Pancreas (tissue), 10 donors: Measurements from ENCODE around the gene COL9A2. TPM values are rescaled to one million over a fixed set of nuclear protein-coding genes. Genes with fewer than 3 reads are reported as not detected.

ENCODE experiments used
- ATAC-seq, 4 donors: fragments of 200-7000 bp; cut with Tn5 transposase; one replicate each; pipeline versions ENCODE4 v1.8.0 to v1.9.1; 2020; ENCODE audit warnings: mild to moderate bottlenecking in 4 of 4, moderate library complexity in 4 of 4
- DNase-seq, 6 donors: peaks; one replicate each; pipeline ENCODE4 v3.0.0-alpha.2; 2020
- FAIRE-seq: peaks from 2 replicates; lab custom pipeline; 2012; peaks lifted over from hg19 to GRCh38; lab: Jason Lieb, UNC
- H3K27ac ChIP-seq, 4 donors: fragments of 200-600 bp; sonication (generic); 1 replicate in 3 of 4; 2 replicates in 1 of 4; pipeline versions ENCODE4 v1.5.0 to v1.8.0; 2020
- H3K27me3 ChIP-seq, 4 donors: fragments of 200-600 bp; one replicate each; pipeline ENCODE4 v1.8.0; 2021
- H3K36me3 ChIP-seq, 3 donors: fragments of 200-600 bp; sonication (generic) in 1 of 3; one replicate each; pipeline versions ENCODE4 v1.5.0 to v1.8.0; 2020 to 2021
- H3K4me1 ChIP-seq, 3 donors: fragments of 200-600 bp; one replicate each; pipeline ENCODE4 v1.8.0; 2021
- H3K4me3 ChIP-seq, 4 donors: fragments of 200-600 bp; sonication (generic) in 2 of 4; one replicate each; pipeline versions ENCODE4 v1.5.0 to v1.8.0; 2020 to 2021
- H3K9me3 ChIP-seq, 4 donors: fragments of 200-600 bp; one replicate each; pipeline ENCODE4 v1.8.0; 2021
- WGBS, 2 donors: extraction: QIAGEN DNeasy Blood & Tissue Kit; methylation state at CpG; one replicate each; pipeline ENCODE4 v1.1.7; 2013; 5-methylcytosine and 5-hydroxymethylcytosine counted together
- intact Hi-C, 3 donors: fragments of 100-400 bp; cut with DNase I; formaldehyde crosslinking; loops; one replicate each; pipeline versions ENCODE4 v1.11.1 to v1.14.2; 2022
- polyA plus RNA-seq, 2 donors: library from polyadenylated mRNA; stranded (reverse); fragments of 200-250 nt; gene quantifications; one replicate each; pipeline ENCODE4 v1.2.3, GENCODE V29; 2013
- total RNA-seq, 6 donors: library from RNA; stranded (reverse); fragmentation: NEBNext Ultra II Directional in 4 of 6; extraction: Animal tissue kit (Norgen Biotek cat#: 25700) in 4 of 6; gene quantifications; one replicate each; pipeline versions ENCODE4 v1.2.1 to v1.2.4, GENCODE V29; 2021 to 2023
- TF ChIP-seq, protein P1 (sequence below), 4 donors: fragments of 200-600 bp; sonication (generic) in 3 of 4; IDR thresholded peaks; one replicate each; pipeline versions ENCODE4 v1.5.0 to v1.8.0; 2021; ENCODE audit warnings: antibody characterized with exemption in 4 of 4
- donor health status: healthy with polysubstance abuse.
- donor health status: DM: no; HTN: no; CAD: no; lungs with moderate emphysema.
- donor health status: DM: no; HTN: no; CAD: no.
- donor health status: control.
- donor health status: control.
- donor health status: Bipolar disorder and iron deficiency.
- donor health status: DM: yes; HTN: yes; CAD: no.
- donor health status: DM: no; HTN: no; CAD: no.
- donor health status: DM: no; HTN: no; CAD: no.
- donor health status: DM: yes; HTN: yes; CAD: no.

Gene COL9A2
- total and polyA plus RNA-seq, 8 donors, result 0.55 to 10.9 (median 2.1) TPM

DNA sequence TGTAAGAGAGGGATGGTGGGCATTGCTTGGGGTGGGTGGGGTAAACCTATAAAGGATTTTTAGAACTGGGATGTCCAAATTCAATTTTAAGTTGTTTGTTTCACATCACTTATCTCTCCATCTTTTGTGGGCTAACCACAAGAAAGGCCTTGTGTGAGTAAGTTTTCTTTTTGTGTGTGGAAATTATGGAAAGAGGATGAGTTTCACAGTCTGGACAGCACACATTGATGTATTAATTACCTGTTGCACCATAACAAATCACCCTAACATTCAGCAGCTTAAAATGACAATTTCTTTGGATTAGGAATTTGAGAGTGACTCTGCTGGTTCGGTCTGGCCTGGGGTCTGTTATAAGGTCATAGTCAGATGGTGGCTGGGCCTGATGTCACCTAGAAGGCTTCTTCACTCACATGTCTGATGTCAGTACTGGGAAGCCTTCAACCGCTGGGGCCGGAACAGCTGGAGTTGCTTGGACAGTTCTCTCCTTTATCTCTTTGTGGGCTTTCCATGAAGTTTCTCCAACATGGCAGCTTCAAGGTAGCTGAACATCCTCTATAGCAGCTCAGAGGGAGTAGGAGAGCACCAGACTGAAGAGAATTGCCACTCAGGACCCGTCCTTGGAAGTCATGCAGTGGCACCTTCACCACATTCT is 2.0 kb upstream of the COL9A2 start:
- FAIRE-seq (no peak), ATAC-seq (no peak), DNase-seq (no peak)
- intact Hi-C loops, result loop anchor here in 1 of 3 donors (10.0 kb wide), 1 partner anchor 84 kb away; no protein-coding TSS in a partner anchor
- Histone ChIP-seq H3K4me3 (no peak overlapping the region), H3K9me3 (no peaks in the 10 kb centered on the region), H3K4me1 (no peaks in the 10 kb centered on the region), H3K27me3 (peaks cover 0 to 10% (median 0%) of the 10 kb centered on the region in 4 donors), H3K27ac (no peak overlapping the region), H3K36me3 (no peaks in the 10 kb centered on the region)
- TF ChIP-seq, protein P1, sequence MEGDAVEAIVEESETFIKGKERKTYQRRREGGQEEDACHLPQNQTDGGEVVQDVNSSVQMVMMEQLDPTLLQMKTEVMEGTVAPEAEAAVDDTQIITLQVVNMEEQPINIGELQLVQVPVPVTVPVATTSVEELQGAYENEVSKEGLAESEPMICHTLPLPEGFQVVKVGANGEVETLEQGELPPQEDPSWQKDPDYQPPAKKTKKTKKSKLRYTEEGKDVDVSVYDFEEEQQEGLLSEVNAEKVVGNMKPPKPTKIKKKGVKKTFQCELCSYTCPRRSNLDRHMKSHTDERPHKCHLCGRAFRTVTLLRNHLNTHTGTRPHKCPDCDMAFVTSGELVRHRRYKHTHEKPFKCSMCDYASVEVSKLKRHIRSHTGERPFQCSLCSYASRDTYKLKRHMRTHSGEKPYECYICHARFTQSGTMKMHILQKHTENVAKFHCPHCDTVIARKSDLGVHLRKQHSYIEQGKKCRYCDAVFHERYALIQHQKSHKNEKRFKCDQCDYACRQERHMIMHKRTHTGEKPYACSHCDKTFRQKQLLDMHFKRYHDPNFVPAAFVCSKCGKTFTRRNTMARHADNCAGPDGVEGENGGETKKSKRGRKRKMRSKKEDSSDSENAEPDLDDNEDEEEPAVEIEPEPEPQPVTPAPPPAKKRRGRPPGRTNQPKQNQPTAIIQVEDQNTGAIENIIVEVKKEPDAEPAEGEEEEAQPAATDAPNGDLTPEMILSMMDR (IDR thresholded peaks at IDR 0.05), result no peak
- 87 to 94% methylated on average over 4 of the region's 4 CpGs for WGBS, 2 donors

DNA sequence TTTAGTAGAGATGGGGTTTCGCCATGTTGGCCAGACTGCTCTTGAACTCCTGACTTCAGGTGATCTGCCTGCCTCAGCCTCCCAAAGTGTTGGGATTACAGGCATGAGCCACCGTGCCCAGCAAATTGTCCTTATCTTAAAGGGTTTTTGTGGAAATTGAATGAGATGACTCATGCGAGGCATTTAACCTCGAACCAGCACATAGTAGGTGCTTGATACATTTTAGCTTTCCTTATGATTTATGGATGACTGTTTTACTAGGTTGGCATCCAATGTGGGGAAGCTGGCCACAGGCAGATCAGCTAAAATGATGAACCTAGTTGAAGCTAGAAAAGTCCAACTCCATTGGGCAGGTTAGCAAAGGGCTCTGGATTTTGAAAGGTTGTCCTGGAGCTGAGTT is 1.4 kb upstream of the COL9A2 start:
- H3K27me3 ChIP-seq, result peaks cover 0 to 10% (median 0%) of the 10 kb centered on the region in 4 donors
- no peak for FAIRE-seq
- no peaks in the 10 kb centered on the region for H3K36me3 ChIP-seq
- H3K4me3 ChIP-seq, result no peak overlapping the region
- no peaks in the 10 kb centered on the region for H3K9me3 ChIP-seq
- 84 to 88% methylated on average over 4 of the region's 4 CpGs for WGBS, 2 donors
- TF ChIP-seq, protein P1 (IDR thresholded peaks at IDR 0.05), result no peak
- intact Hi-C loops, result loop anchor here in 1 of 3 donors (10.0 kb wide), 1 partner anchor 84 kb away; no protein-coding TSS in a partner anchor
- H3K4me1 ChIP-seq, result no peaks in the 10 kb centered on the region
- H3K27ac ChIP-seq, result no peak overlapping the region
- ATAC-seq, result no peak
- DNase-seq, result no peak

DNA sequence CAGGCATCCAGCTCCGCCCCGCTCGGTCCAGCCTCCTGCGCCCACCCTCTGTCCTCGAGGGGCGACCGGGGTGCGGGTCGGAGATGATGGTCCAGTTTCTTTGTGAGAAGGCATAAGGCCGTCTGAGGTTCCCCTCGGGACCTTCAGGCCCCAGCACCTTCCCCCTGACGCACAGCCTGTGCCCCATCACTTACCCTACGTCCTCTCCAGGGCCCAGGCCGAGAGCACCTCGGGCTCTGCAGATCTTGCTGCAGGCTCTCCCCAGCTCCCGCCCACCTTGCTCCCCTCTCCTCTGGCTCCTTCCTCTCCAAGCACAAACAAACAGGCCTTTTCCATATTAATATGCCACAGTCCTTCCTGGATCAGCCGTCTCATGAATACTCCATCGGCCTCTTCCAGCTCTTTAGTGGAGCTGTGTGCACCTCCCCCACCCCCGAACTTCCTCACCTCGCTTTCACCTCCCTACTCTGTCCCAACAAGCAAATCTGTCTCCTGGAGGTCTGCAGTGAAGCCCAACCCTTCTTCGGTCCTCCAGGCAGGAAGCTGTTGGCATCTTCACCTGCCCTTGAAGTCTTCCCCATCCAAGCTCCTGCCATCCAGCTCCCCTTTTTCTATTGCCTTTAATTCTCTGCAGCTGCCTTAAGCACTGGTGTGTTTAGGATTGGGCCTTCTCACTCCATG is 448 bp upstream of the COL9A2 start:
- intact Hi-C loops, result loop anchor here in 1 of 3 donors (10.0 kb wide), 1 partner anchor 83 kb away; no protein-coding TSS in a partner anchor
- no peaks in the 10 kb centered on the region for H3K36me3 ChIP-seq
- peaks cover 0 to 10% (median 0%) of the 10 kb centered on the region in 4 donors for H3K27me3 ChIP-seq
- 43% methylated on average over 21 of the region's 21 CpGs for WGBS, 2 donors
- no peaks in the 10 kb centered on the region for H3K9me3 ChIP-seq
- FAIRE-seq, result no peak
- H3K27ac ChIP-seq, result no peak overlapping the region
- ATAC-seq, result no peak
- DNase-seq, result peak in 1 of 6 donors; percentile 62
- H3K4me3 ChIP-seq, result peak overlapping the region in 3 of 4 donors; percentile 22 to 56 (median 40)
- H3K4me1 ChIP-seq, result no peaks in the 10 kb centered on the region
- TF ChIP-seq, protein P1 (IDR thresholded peaks at IDR 0.05), result no peak

- intact Hi-C loops, result loop anchor here in 1 of 3 donors (10.0 kb wide), 1 partner anchor 81 kb away; no protein-coding TSS in a partner anchor
- Histone ChIP-seq H3K36me3 (no peaks in the 10 kb centered on the region), H3K27ac (peak overlapping the region in 1 of 4 donors; percentile 20), H3K9me3 (no peaks in the 10 kb centered on the region), H3K4me3 (peak overlapping the region; percentile 18 to 56 (median 31)), H3K4me1 (no peaks in the 10 kb centered on the region), H3K27me3 (peaks cover 0 to 10% (median 0%) of the 10 kb centered on the region in 4 donors)
- DNase-seq, result no peak
- 8 to 12% methylated on average over 41 of the region's 41 CpGs for WGBS, 2 donors
- ATAC-seq, result peak; percentile 22 to 54 (median 34)
- TF ChIP-seq, protein P1 (IDR thresholded peaks at IDR 0.05), result no peak
- no peak for FAIRE-seq
Measured at GRCh38 chr1:40315795-40316594, 1.1 kb downstream of the COL9A2 start.
